Lower leg skin (tissue), 3 donors: ENCODE measurements around the gene BAIAP2L2.

Experiments
- CTCF ChIP-seq, 3 donors: fragments of 450-650 bp; IDR thresholded peaks; one replicate each; pipeline ENCODE4 v1.5.1; 2016; ENCODE audit warnings: antibody characterized with exemption in 3 of 3, mild to moderate bottlenecking in 3 of 3, moderate library complexity in 2 of 3
- POLR2A ChIP-seq, 2 donors: fragments of 450-650 bp; IDR thresholded peaks; one replicate each; pipeline ENCODE4 v1.6.1; 2016 to 2017; ENCODE audit warnings: antibody characterized with exemption in 2 of 2, mild to moderate bottlenecking in 1 of 2, moderate library complexity in 1 of 2

DNA sequence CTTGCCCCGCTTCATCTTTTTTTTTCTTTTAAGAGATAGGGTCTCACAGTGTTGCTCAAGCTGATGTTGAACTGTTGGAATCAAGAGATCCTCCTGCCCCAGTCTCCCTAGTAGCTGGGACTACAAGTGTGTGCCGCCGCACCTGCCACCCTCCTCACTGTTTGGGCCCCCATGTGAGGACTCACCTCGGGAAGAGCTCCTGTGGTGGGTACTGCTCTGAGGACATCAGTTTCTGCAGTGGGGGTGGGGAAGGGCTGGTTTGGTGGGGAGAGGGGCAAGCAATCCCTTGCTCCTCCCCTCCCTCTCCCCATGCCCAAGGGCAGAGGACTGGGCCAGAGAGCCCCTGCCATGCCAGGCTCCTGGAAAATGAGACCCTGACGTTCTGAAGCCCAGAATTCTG is 25.0 kb downstream of the BAIAP2L2 start:
- TF ChIP-seq CTCF (IDR thresholded peaks at IDR 0.05): no peak
- no peak for TF ChIP-seq POLR2A (IDR thresholded peaks at IDR 0.05)
